ENCODE results near the gene BBS9.
A peak's percentile ranks its signal among the peaks of the same experiment; 100 is the strongest.

DNA sequence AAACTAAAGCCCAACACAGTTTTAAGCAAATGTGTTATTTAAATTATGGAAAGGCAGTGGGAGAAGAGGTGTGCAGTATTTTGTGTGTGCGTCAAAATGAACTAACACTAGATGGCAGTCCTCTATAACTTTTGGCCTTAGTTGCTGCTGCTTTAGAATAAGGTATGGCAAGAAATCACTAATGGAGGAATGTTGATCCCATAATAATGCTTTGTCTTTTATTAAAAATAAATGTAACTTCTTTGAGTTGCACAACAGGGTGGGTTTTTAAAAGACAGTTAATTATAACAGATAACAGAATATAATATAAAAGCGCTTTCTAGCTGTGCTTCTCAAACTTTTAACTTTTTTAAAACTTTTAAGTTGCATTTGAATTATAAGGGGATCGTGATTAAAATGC lies 56.4 kb downstream of the BBS9 start:
- TF ChIP-seq CTCF (IDR thresholded peaks at IDR 0.05; ENCODE audit: low read length) (peak; percentile 70), EZH2 (optimal IDR thresholded peaks at IDR 0.05; ENCODE audit: low read depth, low read length) (no peak), EZH2phosphoT487 (IDR thresholded peaks at IDR 0.05; ENCODE audit: low read length) (no peak)
